Esophagus squamous epithelium (tissue), 4 donors: Measurements from ENCODE around the gene AGBL5.

Experiments
- POLR2A ChIP-seq, 4 donors: fragments of 450-650 bp; IDR thresholded peaks; one replicate each; pipeline ENCODE4 v1.6.1; 2017; ENCODE audit warnings: antibody characterized with exemption in 4 of 4, mild to moderate bottlenecking in 4 of 4, moderate library complexity in 3 of 4
- TF ChIP-seq, protein P1 (sequence below), 6 experiments: fragments of 450-650 bp in 4 of 6; fragments of 200-600 bp in 2 of 6; sonication (generic) in 2 of 6; IDR thresholded peaks; one replicate each; pipeline ENCODE4 v1.5.1; 2016 to 2019; ENCODE audit warnings: antibody characterized with exemption in 6 of 6, mild to moderate bottlenecking in 4 of 6, moderate library complexity in 4 of 6

DNA sequence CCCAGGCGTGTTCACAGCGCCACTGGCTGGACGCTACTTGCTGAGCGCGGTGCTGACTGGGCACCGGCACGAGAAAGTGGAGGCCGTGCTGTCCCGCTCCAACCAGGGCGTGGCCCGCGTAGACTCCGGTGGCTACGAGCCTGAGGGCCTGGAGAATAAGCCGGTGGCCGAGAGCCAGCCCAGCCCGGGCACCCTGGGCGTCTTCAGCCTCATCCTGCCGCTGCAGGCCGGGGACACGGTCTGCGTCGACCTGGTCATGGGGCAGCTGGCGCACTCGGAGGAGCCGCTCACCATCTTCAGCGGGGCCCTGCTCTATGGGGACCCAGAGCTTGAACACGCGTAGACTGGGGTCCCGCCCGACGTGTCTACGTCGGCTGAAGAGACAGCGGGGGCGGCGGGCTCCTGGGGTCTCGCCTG is 34.2 kb downstream of the AGBL5 start:
- TF ChIP-seq POLR2A (IDR thresholded peaks at IDR 0.05) = peak in 1 of 4 donors; percentile 28
- TF ChIP-seq, protein P1, sequence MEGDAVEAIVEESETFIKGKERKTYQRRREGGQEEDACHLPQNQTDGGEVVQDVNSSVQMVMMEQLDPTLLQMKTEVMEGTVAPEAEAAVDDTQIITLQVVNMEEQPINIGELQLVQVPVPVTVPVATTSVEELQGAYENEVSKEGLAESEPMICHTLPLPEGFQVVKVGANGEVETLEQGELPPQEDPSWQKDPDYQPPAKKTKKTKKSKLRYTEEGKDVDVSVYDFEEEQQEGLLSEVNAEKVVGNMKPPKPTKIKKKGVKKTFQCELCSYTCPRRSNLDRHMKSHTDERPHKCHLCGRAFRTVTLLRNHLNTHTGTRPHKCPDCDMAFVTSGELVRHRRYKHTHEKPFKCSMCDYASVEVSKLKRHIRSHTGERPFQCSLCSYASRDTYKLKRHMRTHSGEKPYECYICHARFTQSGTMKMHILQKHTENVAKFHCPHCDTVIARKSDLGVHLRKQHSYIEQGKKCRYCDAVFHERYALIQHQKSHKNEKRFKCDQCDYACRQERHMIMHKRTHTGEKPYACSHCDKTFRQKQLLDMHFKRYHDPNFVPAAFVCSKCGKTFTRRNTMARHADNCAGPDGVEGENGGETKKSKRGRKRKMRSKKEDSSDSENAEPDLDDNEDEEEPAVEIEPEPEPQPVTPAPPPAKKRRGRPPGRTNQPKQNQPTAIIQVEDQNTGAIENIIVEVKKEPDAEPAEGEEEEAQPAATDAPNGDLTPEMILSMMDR (IDR thresholded peaks at IDR 0.05) = peak in 4 of 6 experiments; percentile 27 to 44 (median 32)
